GM21390 (cell line): Measurements from ENCODE around the gene CTAGE4.
A peak's percentile ranks its signal among the peaks of the same experiment; 100 is the strongest.
"Not testable (repeated sequence)": the region's sequence is repeated elsewhere in the genome, so short reads cannot be mapped to it uniquely, and the experiment has no call there.

Source experiments
- ATAC-seq: cut with Tn5 transposase; IDR thresholded peaks from one replicate; pipeline ENCODE4 v1.9.1; 2021; ENCODE audit not compliant: unreplicated experiment

Gene CTAGE4

DNA sequence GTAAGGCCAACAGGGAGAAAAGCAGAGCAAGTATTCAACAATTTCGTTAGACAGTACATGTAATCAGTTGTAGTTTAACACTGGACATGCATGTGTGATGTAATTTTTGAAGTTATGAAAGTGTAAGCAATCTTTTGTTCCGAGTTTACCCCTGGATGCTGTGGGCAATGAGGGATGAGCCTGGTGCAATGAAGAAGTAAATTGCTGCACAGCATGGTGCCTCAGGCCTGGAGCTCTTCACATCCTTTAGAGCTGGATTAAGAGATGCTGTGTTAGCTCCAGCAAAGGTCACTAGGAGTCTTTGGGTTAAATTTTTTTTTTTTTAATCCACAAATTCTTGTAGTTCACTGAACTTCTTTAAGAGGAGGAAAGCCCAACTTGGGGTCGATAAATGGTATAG, 19.8 kb downstream of the CTAGE4 start:
- not testable (repeated sequence) for ATAC-seq

DNA sequence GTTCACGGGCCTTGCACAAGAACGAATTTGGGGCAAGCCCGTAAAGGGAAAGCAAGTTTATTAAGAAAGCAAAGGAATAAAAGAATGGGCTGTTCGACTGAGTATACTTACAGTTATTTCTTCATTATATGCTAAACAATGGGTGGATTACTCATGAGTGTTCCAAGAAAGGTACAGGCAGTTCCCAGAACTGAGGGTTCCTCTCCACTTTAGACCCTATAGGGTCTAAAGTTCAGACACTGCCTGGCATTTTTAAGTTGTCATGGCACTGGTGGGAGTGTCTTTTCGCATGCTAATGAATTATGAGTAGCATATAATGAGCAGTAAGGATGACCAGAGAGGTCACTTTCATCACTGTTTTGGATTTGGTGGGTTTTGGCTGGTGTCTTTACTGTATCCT, 22.0 kb downstream of the CTAGE4 start:
- not testable (repeated sequence) for ATAC-seq

DNA sequence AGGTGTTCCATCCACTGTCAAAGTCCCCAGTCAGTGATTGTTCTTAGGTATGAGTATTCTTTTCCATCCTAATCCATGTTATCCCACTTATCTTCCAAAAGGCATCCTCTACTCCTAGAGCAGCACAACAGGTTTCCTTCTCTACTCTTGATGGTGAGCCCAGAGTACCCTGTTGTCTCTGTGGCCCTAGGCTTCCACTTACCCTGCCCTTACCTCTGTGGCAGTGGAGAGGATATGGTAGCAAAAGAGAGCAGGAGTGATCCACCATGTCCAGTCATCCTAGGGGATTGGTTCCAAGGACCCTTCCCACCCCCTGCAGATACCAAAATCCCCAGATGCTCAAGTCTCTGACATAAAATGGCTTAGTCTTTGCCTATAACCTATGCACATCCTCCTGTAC, 33.9 kb downstream of the CTAGE4 start:
- ATAC-seq, result not testable (repeated sequence)

DNA sequence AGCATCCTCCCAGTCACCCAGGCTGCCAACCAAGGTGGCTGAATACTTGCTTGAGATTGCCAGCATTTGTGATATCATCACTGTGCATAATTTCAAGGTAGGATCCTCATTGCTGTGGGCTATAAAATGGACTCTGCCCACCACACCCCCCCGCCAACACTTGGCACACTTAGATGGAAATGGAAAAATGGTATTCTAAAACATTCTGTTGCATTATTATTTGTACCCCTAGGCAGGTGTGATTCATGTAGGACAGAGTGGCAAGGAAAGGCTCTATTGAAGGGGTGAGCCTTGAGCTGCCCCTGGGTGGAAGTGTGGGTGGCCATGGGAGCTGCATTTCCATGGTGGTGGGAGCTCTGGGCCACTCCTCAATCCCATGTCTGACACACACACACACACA, 35.3 kb downstream of the CTAGE4 start:
- not testable (repeated sequence) for ATAC-seq

DNA sequence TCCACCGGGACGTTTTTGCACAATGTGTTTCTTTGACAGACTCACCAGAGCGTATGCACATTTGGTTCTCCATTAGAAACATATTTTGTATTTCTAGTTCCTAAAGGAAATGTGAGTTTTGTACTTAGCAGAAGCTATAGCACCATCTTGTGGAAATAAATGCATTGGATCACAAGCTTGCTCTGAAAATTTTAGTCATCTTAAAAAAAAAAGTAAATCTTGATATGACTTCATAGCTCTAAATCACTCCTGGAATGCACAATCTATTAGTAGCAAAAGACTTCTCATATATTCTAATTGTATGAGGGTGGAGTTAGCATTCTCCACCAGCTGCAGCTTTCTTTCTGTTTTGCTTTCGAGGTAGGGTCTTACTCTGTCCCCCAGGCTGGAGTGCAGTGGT, 35.9 kb downstream of the CTAGE4 start:
- ATAC-seq, result peak; percentile 56

DNA sequence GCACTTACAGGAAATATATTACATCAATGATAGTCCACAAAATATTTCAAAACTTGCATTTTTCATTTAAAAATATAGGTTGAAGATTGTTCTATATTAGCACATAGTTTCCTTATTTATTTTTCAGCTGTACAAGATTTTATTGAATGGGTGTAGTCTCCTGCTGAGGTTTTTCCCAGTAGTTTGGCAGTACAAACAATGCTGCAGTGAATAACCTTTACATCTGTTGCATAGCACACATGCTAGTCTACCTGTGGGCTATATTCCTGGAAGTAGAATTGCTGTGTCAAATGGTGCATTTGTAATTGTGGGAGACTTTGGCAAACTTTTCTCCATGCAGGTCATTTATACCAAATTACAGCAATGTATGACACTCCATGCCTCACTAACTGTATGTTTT, 37.3 kb downstream of the CTAGE4 start:
- not testable (repeated sequence) for ATAC-seq

DNA sequence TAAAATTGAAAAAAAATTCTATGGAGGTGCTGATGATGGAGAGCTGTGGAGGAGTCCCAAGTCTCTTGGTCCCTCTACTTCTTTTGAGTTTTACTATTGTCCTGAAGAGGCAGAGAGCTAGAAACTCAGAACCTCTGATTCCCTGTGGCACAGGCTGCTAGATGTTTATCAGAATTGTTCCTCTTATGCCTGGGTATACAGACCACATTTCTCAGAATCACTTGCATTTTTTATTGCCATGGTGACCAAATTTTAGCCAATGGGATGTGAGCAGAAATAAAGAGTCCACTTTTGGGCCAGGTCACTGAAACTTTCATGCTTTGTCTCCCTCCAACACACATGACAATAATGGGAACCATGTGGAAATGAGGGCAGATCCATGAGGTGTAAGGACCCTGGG, 40.4 kb downstream of the CTAGE4 start:
- not testable (repeated sequence) for ATAC-seq

DNA sequence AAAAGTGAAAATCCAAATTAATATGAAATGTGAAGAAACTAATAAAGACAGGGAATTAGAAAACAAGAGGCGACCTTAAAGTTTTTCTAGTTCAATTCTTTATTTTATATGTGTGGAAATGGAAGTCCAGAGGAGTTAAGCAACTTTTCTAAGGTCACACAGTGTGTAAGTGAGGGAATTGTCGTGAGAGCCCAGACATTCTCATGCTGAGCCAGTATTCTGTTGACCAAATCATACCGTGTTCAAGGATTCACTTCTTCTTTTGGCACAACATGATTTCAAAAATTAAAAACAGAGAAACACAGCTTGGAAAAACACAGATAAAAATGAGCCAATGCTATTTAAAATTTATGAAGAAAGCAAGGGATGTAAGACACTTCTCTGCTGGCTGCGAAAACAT, 43.6 kb downstream of the CTAGE4 start:
- ATAC-seq, result not testable (repeated sequence)

DNA sequence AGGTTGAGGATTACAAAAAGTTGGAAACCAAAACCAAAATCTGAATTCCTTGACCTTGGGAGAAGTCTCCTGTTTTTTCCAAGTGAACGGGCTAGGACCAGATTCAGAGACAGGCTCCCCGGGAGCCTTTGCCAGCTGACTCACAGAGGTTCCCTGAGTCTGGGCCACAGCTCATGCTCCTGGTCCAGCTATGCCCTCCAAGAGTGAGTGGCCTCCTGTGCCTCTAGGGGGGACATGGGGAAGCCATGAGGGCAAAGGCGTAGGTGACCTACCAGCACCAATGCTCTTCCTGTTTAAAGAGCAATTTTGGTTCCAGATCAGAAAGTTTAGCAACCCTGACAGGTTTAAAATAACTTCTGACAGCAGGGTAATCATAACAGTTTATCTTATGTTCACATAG, 45.5 kb downstream of the CTAGE4 start:
- not testable (repeated sequence) for ATAC-seq

DNA sequence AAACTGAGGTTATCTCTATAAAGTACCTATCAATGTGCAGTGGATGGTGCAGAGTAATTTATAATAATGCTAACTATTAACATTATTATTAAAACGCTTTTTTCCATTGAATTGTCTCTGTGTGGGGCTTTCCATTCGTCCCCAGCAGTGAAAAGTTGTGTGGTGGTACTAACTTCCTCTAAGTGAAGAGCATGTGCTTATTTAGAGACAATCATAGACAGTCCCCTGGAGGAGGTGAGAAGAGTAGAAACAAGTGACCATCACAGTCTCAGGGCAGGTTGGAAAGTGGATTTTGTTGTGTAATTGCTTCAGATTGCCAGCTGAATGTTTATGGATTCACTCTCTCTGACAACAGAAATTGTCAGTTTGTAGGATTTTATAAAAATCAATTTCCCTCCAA, 47.8 kb downstream of the CTAGE4 start:
- ATAC-seq, result not testable (repeated sequence)

DNA sequence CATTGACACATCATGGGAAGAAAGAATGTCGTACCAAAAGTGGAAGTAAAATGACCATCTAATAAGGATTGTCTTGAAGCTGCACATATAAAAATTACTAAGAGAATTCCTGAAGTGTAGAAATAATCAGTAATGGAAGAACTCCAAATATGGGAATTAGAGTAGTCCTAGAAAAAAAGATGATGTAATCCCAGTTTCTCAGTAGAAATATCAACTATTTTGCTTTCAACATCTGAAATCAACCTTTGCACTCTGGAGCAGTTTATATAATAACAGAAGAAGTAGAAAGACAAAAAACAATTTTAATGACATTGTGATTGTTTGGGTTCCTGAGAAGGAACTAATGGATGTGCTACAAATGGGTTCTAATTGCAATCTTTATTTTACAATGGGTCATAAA, 49.8 kb downstream of the CTAGE4 start:
- not testable (repeated sequence) for ATAC-seq
